Kidney capillary endothelial cell (primary cell): ENCODE data around the gene SLC44A1.

Experiments
- DNase-seq: peaks from one replicate; pipeline ENCODE4 v3.0.0-alpha.2; 2018; ENCODE audit warnings: low spot score

Gene SLC44A1

GRCh38 chr9:105466898-105467455, 222.5 kb downstream of the SLC44A1 start:
- DNase-seq: no peak

GRCh38 chr9:105468875-105469274, 224.4 kb downstream of the SLC44A1 start:
- no peak for DNase-seq

GRCh38 chr9:105473221-105473620, 228.8 kb downstream of the SLC44A1 start:
- no peak for DNase-seq

- DNase-seq: no peak
Observed at GRCh38 chr9:105475302-105475701, 230.9 kb downstream of the SLC44A1 start.

GRCh38 chr9:105479846-105480245, 235.4 kb downstream of the SLC44A1 start:
- no peak for DNase-seq

- DNase-seq: no peak
Observed at GRCh38 chr9:105483618-105484017, 239.2 kb downstream of the SLC44A1 start.

- DNase-seq: no peak
Observed at GRCh38 chr9:105484226-105484625, 239.8 kb downstream of the SLC44A1 start.

GRCh38 chr9:105485131-105485530, 240.7 kb downstream of the SLC44A1 start:
- DNase-seq: no peak
